Colonic mucosa (tissue), 4 donors: ENCODE measurements around the gene TP53INP2. TPM values are rescaled to one million over a fixed set of nuclear protein-coding genes. Genes with fewer than 3 reads are reported as not detected.

ENCODE experiments used
- DNase-seq: peaks from one replicate; pipeline ENCODE4 v3.0.0-alpha.2; 2020
- H3K27ac ChIP-seq: fragments of 200-600 bp; one replicate; pipeline ENCODE4 v1.8.0; 2021
- H3K27me3 ChIP-seq: fragments of 200-600 bp; one replicate; pipeline ENCODE4 v1.8.0; 2021
- H3K36me3 ChIP-seq: fragments of 200-600 bp; one replicate; pipeline ENCODE4 v1.8.0; 2021
- H3K4me1 ChIP-seq: fragments of 200-600 bp; one replicate; pipeline ENCODE4 v1.8.0; 2021; ENCODE audit warnings: mild to moderate bottlenecking
- H3K4me3 ChIP-seq: fragments of 200-600 bp; one replicate; pipeline ENCODE4 v1.8.0; 2021
- H3K9ac ChIP-seq, 2 donors: one replicate each; pipeline ENCODE4 v1.7.0; 2013; ENCODE audit warnings: control low read depth in 2 of 2, low read depth in 2 of 2, low read length in 2 of 2
- H3K9me3 ChIP-seq: fragments of 200-600 bp; one replicate; pipeline ENCODE4 v1.8.0; 2021
- CTCF ChIP-seq: fragments of 200-600 bp; IDR thresholded peaks from one replicate; pipeline ENCODE4 v1.8.0; 2022; ENCODE audit warnings: antibody characterized with exemption, mild to moderate bottlenecking
- intact Hi-C: fragments of 100-400 bp; cut with DNase I; formaldehyde crosslinking; loops from one replicate; pipeline ENCODE4 v1.14.1; 2022
- total RNA-seq, 2 donors: library from RNA; stranded (reverse); fragmentation: NEBNext Ultra II Directional in 1 of 2; extraction: Animal tissue kit (Norgen Biotek cat#: 25700) in 1 of 2; gene quantifications; one replicate each; pipeline ENCODE4 v1.2.1, GENCODE V29; 2021
- donor health status: healthy.
- donor health status: DM: no; HTN: no; CAD: no.
- donor health status: DM: no; HTN: no; CAD: no.

The TP53INP2 gene
- total RNA-seq, 2 donors from 2014 or later, result 38.1 to 60.9 TPM

DNA sequence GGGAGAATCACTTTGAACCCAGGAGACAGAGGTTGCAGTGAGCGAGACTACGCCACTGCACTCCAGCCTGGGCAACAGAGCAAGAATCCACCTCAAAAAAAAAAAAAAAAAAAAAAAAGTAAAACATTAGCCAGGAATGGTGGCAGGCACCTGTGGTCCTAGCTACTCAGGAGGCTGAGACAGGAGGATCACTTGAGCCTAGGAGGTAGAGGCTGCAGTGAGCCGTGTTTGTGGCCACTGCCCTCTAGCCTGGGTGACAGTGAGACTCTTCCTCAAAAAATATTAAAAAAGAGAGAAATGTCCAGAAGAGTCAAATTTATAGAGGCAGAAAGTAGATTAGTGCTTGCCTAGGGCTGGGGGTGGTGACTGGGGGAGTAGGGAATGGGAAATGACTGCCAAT, 20.5 kb upstream of the TP53INP2 start:
- TF ChIP-seq CTCF, result no peak
- H3K27me3 ChIP-seq, result no peaks in the 10 kb centered on the region
- H3K9me3 ChIP-seq, result no peaks in the 10 kb centered on the region
- H3K36me3 ChIP-seq, result no peaks in the 10 kb centered on the region
- no peak for DNase-seq
- no peak overlapping the region for H3K4me3 ChIP-seq
- intact Hi-C loops, result no loop called here
- no peak overlapping the region for H3K27ac ChIP-seq
- H3K9ac ChIP-seq, result no peak overlapping the region
- H3K4me1 ChIP-seq, result no peaks in the 10 kb centered on the region

DNA sequence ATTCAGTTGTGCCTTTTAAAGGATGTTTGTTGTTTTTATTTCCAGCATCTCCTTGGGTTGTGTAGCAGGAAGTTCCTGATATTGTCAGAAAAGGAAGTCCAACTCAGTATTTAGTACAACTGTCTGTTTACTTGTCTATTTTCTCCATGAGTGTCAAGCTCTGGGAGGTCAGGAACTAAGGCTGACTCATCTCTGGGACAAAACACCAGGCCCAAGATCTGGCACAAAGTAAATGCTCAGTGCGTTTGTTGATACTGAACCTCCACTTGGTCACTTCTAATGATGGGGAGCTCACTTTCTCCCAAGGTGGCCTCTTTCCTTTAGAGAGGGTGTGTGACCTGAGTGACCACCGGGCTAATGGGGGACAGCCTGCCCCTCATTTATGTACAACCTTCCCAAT, 14.7 kb upstream of the TP53INP2 start:
- intact Hi-C loops, result no loop called here
- no peaks in the 10 kb centered on the region for H3K4me1 ChIP-seq
- TF ChIP-seq CTCF, result no peak
- H3K27me3 ChIP-seq, result no peaks in the 10 kb centered on the region
- H3K9ac ChIP-seq, result no peak overlapping the region
- H3K36me3 ChIP-seq, result no peaks in the 10 kb centered on the region
- no peak for DNase-seq
- no peaks in the 10 kb centered on the region for H3K9me3 ChIP-seq
- no peak overlapping the region for H3K27ac ChIP-seq
- no peak overlapping the region for H3K4me3 ChIP-seq

GRCh38 chr20:34691838-34692237, 12.3 kb upstream of the TP53INP2 start:
- H3K9ac ChIP-seq, result no peak overlapping the region
- H3K4me1 ChIP-seq, result no peaks in the 10 kb centered on the region
- no peak overlapping the region for H3K4me3 ChIP-seq
- intact Hi-C loops, result no loop called here
- no peak for DNase-seq
- no peaks in the 10 kb centered on the region for H3K27me3 ChIP-seq
- no peak overlapping the region for H3K27ac ChIP-seq
- no peaks in the 10 kb centered on the region for H3K36me3 ChIP-seq
- TF ChIP-seq CTCF, result no peak
- no peaks in the 10 kb centered on the region for H3K9me3 ChIP-seq

DNA sequence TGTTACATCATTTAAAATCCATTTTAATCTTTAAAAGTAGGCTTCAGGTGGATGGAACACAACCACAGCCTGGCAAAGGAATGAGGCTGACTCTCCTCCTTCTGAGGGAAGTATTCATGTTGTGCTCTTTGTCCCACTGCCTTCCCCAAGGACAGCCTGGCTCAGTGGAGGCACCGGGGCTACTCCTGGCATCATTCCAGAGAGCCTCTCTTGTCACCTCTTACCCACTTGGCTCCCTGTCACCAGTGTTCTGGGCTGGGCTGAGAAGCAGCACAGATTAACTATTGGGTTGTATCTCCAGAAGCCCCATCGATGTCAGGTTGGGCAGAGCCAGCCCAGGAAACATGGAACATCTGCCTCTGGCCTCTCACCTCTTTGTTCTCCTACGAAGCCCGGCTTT, 10.7 kb upstream of the TP53INP2 start:
- no peaks in the 10 kb centered on the region for H3K36me3 ChIP-seq
- DNase-seq, result no peak
- no peak overlapping the region for H3K4me3 ChIP-seq
- H3K27me3 ChIP-seq, result no peaks in the 10 kb centered on the region
- intact Hi-C loops, result no loop called here
- H3K4me1 ChIP-seq, result no peaks in the 10 kb centered on the region
- no peak for TF ChIP-seq CTCF
- no peak overlapping the region for H3K9ac ChIP-seq
- no peaks in the 10 kb centered on the region for H3K9me3 ChIP-seq
- no peak overlapping the region for H3K27ac ChIP-seq

DNA sequence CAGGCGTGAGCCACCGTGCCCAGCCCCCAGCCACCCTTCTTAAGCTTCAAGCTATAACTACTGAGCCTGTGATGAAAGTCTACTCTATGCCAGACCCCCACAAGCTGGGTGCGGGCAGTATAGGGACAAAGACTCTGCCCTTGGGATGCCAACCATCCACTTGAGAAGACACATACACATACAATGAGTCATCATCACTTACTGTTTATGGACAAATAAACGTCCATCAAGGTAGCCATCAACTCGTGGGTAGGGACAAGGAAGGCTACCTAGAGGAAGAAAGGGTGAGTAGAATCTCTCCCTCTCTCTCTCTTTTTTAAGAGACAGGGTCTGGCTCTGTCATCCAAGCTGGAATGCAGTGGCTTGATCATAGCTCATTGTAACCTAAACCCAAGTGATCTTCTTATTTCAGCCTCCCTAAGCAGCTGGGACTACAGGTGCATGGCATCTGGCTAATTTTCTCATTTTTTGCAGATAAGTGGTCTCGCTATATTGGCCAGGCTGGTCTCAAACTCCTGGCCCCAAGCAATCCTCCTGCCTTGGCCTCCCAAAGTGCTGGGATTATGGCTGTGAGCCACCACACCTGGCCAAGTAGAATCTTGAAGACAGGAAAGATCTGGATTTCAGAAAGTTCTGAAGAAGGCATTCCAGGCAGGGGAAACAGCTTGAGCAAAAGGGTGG, 2.6 kb upstream of the TP53INP2 start:
- Histone ChIP-seq H3K4me1 (peaks cover 3% of the 10 kb centered on the region), H3K27ac (no peak overlapping the region), H3K9ac (no peak overlapping the region), H3K9me3 (no peaks in the 10 kb centered on the region), H3K27me3 (no peaks in the 10 kb centered on the region), H3K36me3 (no peaks in the 10 kb centered on the region), H3K4me3 (no peak overlapping the region)
- no peak for DNase-seq
- TF ChIP-seq CTCF, result no peak
- intact Hi-C loops, result no loop called here
